Ecto neural progenitor cell (in vitro differentiated cells): ENCODE data around the gene METTL6.
"Not testable (repeated sequence)": the region's sequence is repeated elsewhere in the genome, so short reads cannot be mapped to it uniquely, and the experiment has no call there.

Source experiments
- DNase-seq: peaks from one replicate; pipeline ENCODE4 v3.0.0-alpha.2; 2018; ENCODE audit warnings: low spot score

METTL6 gene

DNA sequence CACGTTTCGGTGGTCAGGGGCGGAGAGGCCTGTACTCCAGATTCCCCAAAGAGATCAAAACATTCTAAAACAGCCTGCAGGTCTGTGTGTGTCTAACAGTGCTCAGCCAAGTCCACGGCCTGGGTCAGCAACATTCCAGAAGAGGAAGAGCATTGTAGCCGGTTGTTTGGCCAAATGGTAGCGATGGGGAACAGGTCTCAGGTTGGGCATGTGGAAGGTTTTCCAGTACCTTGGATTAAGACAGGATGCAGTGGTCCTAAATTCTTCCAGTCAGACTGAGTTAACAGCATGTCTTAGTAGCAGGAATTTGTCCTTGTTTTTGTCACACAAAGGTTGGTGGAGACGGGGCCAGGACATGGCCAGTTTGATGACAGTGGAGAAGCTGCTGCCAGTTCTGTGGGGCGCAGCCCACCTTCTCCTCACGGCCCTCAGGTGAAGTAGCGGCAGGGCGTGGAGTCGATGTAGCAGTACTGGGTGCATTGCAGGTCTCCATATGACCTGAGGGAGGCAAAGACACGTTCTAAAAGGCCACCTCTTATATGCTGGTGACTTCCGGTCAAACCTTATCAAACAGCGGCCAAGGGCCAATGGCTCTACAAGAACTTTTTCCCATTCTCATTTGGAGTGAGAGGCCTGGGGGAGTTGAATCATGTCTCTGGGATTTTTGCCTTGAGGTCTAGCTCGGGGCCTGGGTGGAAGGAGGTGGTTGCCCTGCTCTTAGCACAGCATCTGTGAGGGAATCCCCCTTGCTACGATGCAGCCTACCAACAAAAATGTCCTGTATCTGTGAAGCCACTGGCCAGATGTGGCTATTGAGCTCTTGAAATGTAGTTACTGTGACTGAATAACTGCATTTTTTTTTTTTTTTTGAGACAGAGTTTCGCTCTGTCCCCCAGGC lies 24.1 kb upstream of the METTL6 start:
- DNase-seq = no peak

DNA sequence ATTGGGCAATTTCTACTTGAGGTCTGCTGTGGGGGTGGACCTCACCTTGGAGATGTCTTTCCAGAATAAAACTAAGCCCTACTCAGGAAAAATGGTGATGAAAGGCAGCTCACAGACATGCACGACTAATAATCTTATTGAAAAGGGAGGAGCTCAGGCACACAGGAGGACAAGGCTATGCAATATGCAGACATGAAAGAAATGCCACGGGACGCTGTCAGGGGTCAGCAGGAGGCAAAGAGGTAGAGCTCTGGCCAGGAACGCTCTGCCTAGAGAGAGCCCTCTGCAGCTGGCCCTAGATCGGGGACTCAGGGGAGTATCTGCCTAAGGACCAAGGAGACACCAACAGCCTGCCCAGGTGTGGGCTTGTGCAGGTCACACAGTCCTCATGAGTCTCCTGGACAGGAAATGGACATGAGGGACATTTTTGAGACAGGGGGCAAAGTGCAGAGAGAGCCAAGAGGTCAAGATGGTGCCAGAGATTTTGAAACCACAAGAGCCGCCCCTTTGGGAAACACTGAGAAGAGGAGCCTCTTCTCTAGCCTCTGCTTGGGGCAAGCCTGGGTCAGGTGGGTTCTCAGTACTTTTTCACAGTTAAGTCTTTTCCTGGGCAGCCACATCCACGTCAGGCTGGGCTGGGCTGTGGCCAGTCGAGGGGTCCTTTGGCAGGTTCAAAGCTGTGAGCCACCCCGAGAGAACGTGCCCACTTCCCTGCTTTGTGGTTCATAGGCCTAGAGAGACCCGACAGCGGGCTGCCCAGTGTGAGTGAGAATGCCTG lies 23.3 kb upstream of the METTL6 start:
- DNase-seq = no peak

DNA sequence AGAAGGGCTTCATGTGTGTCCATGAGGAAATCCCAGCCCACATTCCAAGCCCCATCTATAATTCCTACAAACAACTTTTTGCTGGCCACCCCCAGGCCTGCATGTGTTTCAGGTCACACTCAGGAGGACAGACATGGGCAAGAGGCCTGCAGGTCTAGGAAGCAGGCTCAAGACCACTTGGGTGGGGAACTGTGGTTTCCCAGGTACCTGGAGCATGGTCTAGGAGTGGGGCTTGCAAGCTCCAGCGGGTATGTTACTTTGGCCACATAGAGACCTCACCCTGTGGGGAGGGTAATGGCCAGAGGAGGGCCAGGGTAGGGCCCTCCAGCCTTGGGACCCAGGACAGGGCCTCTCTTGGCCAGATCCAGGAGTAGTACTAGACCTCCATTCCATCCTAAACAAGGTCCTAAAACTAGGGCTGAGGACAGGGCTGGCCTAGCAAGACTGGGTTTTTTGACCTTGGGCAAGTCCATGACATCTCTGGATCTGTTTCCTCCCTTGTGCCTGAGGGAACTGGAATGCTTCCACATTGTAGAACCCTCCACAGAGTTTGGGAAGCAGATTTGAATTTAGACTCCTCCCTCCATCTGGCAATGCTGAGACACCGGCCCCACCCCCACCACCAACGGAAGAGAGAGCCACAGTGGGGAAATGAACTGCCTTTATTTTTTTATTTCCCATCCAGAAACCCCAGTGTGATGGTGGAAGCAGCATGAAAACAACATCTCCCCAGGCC lies 22.3 kb upstream of the METTL6 start:
- DNase-seq = no peak

DNA sequence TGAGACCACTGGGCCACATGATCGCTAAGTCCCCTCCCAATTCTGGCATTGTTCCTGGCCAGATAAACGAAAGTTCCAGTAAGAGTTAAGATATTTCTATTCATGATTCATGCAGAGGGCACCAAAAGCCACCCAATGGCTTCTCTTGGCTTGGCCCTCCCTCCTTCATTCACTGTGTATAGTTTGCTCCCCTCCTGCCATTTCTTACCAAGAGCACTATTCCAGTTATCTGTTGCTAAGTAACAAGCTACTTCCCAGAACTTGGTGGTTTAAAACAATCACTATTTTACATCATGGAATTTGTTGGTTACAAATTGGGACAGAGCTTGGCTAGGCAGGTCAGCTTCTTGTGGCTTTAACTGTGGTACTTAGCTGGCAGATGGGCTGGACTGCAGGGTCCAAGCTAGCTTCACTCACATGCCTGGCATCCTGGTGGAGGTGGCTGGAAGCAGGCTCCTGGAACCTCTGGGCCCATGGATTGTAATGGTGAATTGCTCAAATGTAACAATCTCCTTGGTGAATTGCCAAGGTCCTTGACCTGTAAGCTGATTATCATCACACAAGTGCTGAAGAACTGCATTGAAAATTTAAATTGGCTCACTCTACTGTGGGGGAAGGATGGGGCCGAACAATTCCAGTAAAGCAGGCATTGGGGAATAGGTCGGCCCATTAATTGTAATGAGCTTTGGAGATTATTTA lies 16.6 kb upstream of the METTL6 start:
- no peak for DNase-seq

DNA sequence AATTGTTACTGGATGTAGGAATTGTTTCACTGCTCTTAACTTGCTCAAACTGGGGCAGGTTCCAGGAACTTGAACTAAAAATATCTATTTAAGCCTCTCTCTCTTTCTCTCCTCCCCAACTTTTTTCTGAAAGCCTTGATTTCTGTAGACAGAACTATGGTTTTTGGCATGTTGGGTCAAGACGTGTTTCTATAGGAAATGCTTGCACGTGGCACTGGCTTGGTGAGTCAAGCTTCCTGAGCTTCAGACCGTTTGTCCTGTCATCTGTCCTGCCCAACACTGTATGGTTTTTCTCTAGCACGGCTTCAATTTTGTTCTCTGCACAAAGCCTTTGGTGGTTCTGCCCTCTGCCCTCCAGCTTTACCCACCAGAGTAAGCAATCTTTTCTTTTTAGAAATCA lies 13.5 kb upstream of the METTL6 start:
- DNase-seq = no peak

DNA sequence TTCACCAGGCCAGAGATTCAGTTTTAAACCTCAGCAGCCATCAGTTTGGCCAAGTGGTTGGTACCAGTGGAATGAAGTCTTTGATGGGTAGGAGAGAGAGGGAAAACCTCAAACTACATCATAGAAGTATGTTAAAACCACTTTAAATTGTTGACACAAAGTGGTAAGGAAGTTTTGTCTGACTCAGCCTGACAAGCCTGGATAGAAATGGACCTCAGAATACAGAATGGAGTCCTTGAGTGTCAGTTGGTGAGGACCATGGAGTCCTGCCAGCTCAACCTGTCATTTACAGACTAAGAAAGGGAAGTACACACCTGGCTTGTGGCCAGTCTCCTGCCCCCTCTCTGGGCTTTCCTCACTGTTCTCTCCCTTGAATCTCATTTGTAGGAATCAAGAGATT lies 12.1 kb upstream of the METTL6 start:
- no peak for DNase-seq

DNA sequence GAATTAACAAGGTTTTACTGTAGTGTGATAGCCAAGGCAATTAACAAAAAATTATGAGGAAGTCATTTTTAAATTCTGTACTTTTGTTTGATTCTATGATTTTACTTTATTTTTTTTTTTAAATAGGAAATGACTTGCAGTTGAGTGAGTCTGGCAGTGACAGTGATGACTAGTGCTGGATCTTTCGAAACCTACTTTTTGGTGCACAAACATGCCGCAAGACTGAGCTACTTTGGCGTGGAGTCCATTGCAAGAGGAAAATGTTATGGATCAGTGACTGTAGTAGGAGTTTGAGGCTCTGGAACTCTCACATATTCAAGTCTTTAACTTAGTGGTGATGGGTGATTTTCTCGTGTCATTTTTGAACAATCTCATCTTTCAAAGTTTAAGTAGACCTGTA lies 11.6 kb upstream of the METTL6 start:
- DNase-seq = no peak

DNA sequence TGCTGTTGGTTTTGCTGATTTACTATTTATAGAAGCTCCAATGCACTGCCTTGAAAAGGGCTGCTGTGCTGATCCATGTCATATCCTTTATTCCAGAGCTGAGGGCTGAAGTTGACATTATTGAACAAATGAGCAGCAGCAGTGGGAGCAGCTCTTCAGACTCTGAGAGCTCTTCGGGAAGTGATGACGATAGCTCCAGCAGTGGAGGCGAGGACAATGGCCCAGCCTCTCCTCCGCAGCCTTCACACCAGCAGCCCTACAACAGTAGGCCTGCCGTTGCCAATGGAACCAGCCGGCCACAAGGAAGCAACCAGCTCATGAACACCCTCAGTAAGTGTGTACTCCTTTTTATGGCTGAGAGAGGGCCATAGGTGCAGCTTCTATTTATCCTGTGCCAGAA lies 8.9 kb upstream of the METTL6 start:
- no peak for DNase-seq

DNA sequence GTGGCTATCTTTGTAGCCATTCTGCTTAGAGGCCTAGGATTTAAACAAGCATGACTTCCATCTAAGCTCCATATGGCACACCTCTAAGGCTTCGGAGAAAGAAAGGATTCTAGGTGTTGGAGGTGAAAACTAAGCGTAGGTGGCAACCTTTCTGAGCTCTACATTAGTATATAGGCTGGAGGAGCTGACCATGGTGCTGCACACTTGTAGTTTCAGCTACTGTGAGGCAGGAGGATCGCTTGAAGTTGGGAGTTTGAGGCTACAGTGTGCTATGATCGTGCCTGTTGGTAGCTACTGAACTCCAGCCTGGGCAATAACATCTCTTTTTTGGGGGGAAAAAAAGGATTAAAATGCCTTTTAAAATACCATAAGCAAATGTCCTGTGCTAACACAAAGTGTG lies 7.4 kb upstream of the METTL6 start:
- DNase-seq = no peak

DNA sequence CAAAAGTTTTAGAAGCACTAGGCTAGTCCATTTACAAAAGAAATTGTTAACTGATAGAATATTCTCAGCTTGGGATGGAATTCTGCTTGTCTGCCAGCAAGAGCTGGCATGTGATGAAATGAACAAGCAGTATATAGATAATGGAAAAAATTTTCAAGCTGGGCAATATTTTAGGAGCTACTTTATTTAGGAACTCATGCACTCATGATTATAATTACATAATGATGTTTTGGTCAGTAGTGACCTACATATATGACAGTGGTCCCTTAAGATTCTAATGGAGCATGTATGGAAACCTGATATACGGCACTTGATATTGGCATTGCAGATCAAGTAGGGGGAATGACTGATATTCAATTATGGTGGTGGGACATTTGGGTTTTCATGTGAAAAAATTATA lies 6.2 kb upstream of the METTL6 start:
- DNase-seq = no peak

DNA sequence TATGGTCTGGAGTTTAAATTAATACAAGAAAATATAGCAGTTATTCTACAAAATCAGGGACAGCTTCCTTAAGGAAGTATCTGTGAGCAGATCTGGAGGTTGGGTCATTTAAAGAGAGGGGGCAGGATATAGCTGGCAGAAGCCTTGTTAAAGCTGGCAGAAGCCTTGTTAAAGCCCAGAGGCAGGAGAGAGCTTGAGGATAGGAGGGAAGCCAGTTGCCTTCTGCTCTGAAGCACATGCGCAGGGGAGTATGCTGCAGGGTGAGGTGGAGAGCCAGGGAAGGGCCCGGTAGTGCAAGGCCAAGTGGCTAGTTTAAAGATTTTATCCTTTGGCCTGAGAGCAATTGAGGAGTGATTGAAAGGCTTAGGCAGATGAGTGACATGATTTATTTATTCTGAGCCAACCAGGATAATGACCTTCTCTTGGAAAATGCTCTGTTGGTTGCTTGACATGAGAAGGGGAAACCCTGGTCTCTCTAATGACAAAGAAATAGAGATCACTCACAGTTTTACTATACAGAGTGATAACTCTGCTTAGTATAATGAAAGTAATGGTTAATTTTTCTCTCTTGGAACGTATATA lies 4.0 kb upstream of the METTL6 start:
- no peak for DNase-seq

DNA sequence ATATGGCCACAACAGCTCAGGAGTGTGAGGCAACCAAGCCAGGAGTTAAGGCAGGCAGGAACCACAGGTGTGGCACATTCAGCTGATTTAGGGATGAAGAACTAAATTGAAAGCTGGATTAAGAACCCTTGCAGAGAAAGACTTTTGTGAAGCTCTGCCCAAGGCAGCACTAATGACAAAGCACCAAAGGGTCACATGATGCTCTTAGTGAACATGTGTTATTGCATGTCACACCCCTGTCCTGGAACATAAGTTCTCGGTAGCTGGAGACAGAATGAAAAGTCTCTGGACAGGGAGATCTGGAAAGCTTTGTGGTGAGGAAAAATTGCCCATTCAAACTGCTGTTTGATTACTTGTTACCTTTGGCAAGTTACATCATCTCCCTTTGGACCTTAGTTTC lies 3.3 kb upstream of the METTL6 start:
- DNase-seq = no peak

DNA sequence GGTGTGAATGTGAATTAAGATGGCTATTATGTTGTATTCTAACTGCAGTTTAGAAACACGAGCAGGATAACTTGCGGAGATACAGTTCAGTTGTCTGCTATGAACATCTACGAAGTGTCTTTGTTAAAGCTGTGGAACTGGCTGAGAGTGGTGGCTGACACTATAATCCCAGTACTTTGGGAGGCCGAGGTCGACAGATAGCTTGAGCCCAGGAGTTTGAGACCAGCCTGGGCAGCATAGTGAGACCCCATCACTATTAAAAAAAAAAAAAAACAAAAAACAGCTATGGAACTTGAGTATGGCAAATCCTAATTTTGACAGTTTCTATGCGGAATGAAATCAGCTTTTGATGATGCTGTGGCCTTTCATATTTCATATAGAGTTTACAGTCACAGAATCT lies 1.7 kb upstream of the METTL6 start:
- no peak for DNase-seq

DNA sequence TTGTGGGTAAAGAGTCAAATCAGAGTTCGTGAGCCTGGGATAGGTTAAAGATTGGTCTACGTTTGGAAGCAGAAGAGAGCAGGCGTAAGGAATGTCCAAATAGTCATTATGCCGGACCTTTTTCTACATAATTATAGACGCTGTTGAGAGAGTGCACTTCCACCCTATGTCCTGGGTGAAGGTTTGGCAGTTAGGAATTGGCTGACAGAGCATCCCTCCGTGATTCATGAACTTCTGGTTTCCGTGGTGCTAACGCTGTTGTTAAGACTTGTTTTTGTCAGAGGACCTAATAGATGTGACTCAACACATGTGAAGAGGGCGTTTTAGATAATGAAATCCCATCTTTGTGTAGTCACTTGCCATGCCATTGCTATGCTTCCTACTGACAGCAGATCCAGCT lies 1.2 kb upstream of the METTL6 start:
- no peak for DNase-seq

DNA sequence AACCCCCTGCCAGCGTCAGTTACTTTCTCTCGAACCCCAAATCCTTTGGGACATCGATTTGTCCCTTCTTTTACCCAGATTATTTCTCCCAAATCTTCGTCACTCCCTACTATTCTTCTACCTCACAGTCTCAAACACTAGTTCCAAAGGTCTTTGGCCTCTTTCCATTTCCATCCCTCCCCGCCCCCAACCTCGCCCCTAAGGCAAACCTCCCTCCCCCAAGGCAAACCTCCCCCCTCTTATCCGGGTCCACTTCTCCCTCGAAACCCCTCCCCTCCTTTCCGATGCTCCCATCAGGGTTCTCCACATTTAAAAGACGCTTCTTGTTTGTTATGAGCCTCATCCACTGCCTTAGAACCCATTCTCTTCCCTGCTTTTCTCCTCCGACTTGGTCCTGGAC lies 637 bp upstream of the METTL6 start:
- no peak for DNase-seq

DNA sequence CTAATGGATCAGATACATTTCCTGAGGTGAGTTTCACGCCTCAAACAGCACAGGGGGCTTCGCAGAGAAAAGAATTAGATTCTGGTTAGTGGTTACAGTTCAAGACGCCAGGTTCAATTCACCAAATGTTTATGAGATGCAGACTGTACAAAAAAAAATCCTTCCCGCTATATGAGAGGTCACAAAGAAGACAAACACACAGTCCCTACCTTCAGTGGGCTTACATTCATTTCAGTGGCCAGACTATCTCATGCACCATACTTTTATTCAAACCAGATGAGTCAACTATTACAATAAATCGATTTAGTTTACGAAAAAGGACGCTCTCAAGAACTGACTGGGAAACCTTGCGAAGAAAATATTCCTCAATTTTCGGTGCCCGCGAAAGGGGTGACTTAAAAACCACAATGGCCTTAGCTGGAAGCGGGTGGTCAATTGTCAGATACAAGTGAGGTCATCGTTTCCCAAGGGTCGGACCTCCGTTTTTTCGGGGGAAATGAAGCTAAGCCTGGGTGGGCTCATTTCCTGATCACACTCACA lies 695 bp downstream of the METTL6 start:
- DNase-seq = no peak

DNA sequence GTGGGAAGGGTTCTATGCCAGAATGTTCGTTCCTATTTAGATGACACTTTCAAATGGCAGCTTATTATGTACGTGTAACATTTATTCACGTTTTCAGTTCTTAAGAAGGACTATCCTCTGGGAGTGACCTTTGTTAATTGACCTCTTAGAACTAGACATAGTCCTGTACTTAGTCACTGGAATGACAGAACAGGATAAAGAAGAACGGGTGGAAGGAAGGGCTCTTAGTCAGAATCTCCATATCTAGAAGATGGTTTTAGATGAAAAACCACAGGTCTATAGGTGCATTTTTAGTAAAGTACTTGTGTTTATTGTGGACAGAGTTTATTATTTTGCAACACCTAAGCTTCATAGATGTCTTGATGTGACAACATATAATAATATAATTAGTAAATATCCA lies 6.5 kb downstream of the METTL6 start:
- no peak for DNase-seq

DNA sequence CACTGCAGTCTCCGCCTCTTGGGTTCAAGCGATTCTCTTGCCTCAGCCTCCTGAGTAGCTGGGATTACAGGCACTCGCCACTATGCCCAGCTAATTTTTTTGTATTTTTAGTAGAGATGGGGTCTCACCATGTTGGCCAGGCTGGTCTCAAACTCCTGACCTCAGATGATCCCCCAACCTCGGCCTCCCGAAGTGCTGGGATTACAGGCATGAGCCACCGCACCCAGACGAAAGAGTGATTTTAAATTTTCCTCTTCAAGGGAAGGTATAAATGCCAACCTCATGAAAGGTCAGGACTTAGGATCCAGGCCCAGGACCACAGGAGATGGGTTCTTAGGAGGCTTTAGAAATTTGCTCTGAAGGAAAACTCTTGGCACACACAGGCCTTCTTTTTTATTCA lies 16.4 kb downstream of the METTL6 start:
- DNase-seq = not testable (repeated sequence)

DNA sequence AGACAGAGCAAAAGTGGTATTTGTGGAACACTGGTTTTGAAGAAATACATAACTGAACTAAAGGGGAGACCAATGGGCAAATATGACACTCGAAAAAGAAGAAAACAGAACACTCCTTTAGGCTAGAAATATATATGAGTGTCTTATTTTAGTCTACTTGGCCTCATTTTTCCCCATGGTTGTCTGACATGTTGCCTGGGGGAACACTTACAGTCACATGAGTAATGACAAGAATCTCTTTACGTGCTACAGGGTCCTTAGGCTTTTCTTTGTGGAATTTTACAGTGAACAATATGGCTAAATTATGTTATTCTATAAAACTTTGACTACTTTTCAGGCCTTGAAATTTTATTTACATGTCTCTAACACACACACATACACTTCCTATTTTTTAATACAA lies 17.6 kb downstream of the METTL6 start:
- no peak for DNase-seq

DNA sequence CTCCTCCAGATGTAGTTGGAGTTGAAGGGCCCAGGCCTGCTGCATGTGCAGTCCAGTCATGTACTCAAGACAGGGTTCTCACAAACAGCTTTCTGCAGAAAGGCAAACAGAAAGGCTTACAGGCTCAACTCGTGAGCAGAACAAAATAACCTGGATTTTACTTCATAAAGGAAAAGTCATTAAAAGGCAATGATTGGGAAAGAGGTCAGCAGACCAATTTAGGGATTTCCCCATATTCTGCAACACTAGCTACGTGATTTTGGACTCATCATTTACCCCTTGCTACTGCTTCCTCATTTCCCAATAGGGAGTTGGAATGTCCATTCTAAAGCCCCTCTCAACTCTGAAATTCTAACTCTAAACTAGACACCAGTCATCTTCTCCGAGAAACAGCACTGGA lies 18.1 kb downstream of the METTL6 start:
- no peak for DNase-seq

DNA sequence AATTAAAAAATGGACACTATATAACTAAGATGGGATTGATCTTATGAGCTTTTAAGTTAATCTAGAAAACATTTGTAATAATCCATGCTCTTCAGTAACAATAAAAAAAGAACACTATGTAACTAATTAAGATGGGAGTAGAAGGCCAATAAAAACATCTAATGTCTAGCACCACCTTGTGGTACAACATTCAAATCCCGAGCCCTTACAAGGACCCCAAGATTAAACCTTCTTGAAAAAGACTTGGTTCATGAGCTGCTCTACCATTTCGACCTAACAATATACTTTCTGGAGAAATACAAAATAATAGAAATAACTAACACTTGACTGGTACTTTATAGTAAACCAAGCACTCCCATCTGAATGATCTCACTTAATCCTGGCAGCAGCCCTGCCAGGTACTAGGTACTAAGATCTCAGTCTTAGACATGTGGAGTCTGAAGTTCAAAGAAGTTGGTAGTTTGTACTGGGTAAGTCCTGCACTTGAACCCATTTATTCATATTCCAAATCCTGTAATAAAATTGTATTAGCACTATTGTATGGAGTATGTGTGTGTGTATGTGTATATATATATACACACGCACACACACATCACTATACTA lies 21.8 kb downstream of the METTL6 start:
- no peak for DNase-seq
